Measurements from ENCODE around the gene TMEM232.
"Not testable (repeated sequence)": the region's sequence is repeated elsewhere in the genome, so short reads cannot be mapped to it uniquely, and the experiment has no call there.

The TMEM232 gene

GRCh38 chr5:110687485-110687884, 39.0 kb downstream of the TMEM232 start:
- no peak for DNase-seq (ENCODE audit: low spot score)
- in situ Hi-C loops (cut with MboI; ENCODE audit: low sequenced_read_pairs, unreplicated experiment), result no loop called here
- TF ChIP-seq CTCF (IDR thresholded peaks at IDR 0.05; ENCODE audit: borderline replicate concordance, control extremely low read depth, extremely low read depth, insufficient read depth, missing control alignments), result no peak

- no peak for TF ChIP-seq CTCF (IDR thresholded peaks at IDR 0.05; ENCODE audit: borderline replicate concordance, control extremely low read depth, extremely low read depth, insufficient read depth, missing control alignments)
- in situ Hi-C loops (cut with MboI; ENCODE audit: low sequenced_read_pairs, unreplicated experiment), result no loop called here
- DNase-seq (ENCODE audit: low spot score), result no peak
Observed at GRCh38 chr5:110686270-110686669, 40.2 kb downstream of the TMEM232 start.

- in situ Hi-C loops (cut with MboI; ENCODE audit: low sequenced_read_pairs, unreplicated experiment), result no loop called here
- no peak for TF ChIP-seq CTCF (IDR thresholded peaks at IDR 0.05; ENCODE audit: borderline replicate concordance, control extremely low read depth, extremely low read depth, insufficient read depth, missing control alignments)
- no peak for DNase-seq (ENCODE audit: low spot score)
Observed at GRCh38 chr5:110681953-110682352, 44.5 kb downstream of the TMEM232 start.

GRCh38 chr5:110681109-110681508, 45.4 kb downstream of the TMEM232 start:
- no peak for TF ChIP-seq CTCF (IDR thresholded peaks at IDR 0.05; ENCODE audit: borderline replicate concordance, control extremely low read depth, extremely low read depth, insufficient read depth, missing control alignments)
- no peak for DNase-seq (ENCODE audit: low spot score)

GRCh38 chr5:110676554-110676953, 49.9 kb downstream of the TMEM232 start:
- DNase-seq (ENCODE audit: low spot score); in situ Hi-C loops (cut with MboI; ENCODE audit: low sequenced_read_pairs, unreplicated experiment): not testable (repeated sequence)

More at GRCh38 chr5:110681109-110681508, 45.4 kb downstream of the TMEM232 start:
- in situ Hi-C loops (cut with MboI; ENCODE audit: low sequenced_read_pairs, unreplicated experiment), result no loop called here

GRCh38 chr5:110665184-110665726, 61.2 kb downstream of the TMEM232 start:
- TF ChIP-seq CTCF (IDR thresholded peaks at IDR 0.05; ENCODE audit: borderline replicate concordance, control extremely low read depth, extremely low read depth, insufficient read depth, missing control alignments), result no peak
- in situ Hi-C loops (cut with MboI; ENCODE audit: low sequenced_read_pairs, unreplicated experiment), result no loop called here
- no peak for DNase-seq (ENCODE audit: low spot score)

GRCh38 chr5:110663525-110663924, 62.9 kb downstream of the TMEM232 start:
- TF ChIP-seq CTCF (IDR thresholded peaks at IDR 0.05; ENCODE audit: borderline replicate concordance, control extremely low read depth, extremely low read depth, insufficient read depth, missing control alignments), result no peak
- DNase-seq (ENCODE audit: low spot score), result no peak
- in situ Hi-C loops (cut with MboI; ENCODE audit: low sequenced_read_pairs, unreplicated experiment), result no loop called here

All from GM13976 (cell line).